ENCODE data around the gene ZBTB18.

Gene ZBTB18

GRCh38 chr1:244095529-244095911 is 44.4 kb downstream of the ZBTB18 start:
- no peak for DNase-seq
- H3K27ac Mint-ChIP-seq, result no peak overlapping the region

GRCh38 chr1:244096066-244096610 is 45.1 kb downstream of the ZBTB18 start:
- H3K4me1 Mint-ChIP-seq, result peaks cover 6 to 15% of the 10 kb centered on the region in 2 donors
- ATAC-seq (replicated peaks) (no peak), DNase-seq (no peak)
- peaks cover 16 to 19% of the 10 kb centered on the region in 2 donors for H3K27me3 Mint-ChIP-seq
- H3K9me3 Mint-ChIP-seq, result no peaks in the 10 kb centered on the region
- peak overlapping the region; percentile 42 for H3K27ac Mint-ChIP-seq
- H3K4me3 Mint-ChIP-seq, result no peak overlapping the region
- no peaks in the 10 kb centered on the region for H3K36me3 Mint-ChIP-seq

More at GRCh38 chr1:244095529-244095911, 44.4 kb downstream of the ZBTB18 start:
- H3K4me1 Mint-ChIP-seq, result peaks cover under 1 to 9% of the 10 kb centered on the region in 2 donors
- no peak overlapping the region for H3K4me3 Mint-ChIP-seq
- no peaks in the 10 kb centered on the region for H3K9me3 Mint-ChIP-seq
- no peak for ATAC-seq (replicated peaks)
- no peaks in the 10 kb centered on the region for H3K36me3 Mint-ChIP-seq
- H3K27me3 Mint-ChIP-seq, result peaks cover 10 to 13% of the 10 kb centered on the region in 2 donors

- H3K9me3 Mint-ChIP-seq, result no peaks in the 10 kb centered on the region
- ATAC-seq (replicated peaks) (no peak), DNase-seq (no peak)
- H3K27me3 Mint-ChIP-seq, result peaks cover 19 to 24% of the 10 kb centered on the region in 2 donors
- H3K36me3 Mint-ChIP-seq, result no peaks in the 10 kb centered on the region
- no peak overlapping the region for H3K27ac Mint-ChIP-seq
- no peak overlapping the region for H3K4me3 Mint-ChIP-seq
- H3K4me1 Mint-ChIP-seq, result peaks cover 7 to 21% of the 10 kb centered on the region in 2 donors
Measured at GRCh38 chr1:244096691-244097090, 45.6 kb downstream of the ZBTB18 start.

GRCh38 chr1:244097523-244098405 is 46.7 kb downstream of the ZBTB18 start:
- Mint-ChIP-seq H3K27ac (no peak overlapping the region), H3K4me1 (peaks cover 7 to 22% of the 10 kb centered on the region in 2 donors), H3K27me3 (peaks cover 19% of the 10 kb centered on the region in 2 donors), H3K36me3 (no peaks in the 10 kb centered on the region), H3K4me3 (no peak overlapping the region), H3K9me3 (no peaks in the 10 kb centered on the region)
- DNase-seq, result no peak
- ATAC-seq (replicated peaks), result peak in 1 of 2 donors; percentile 60

- Mint-ChIP-seq H3K36me3 (no peaks in the 10 kb centered on the region), H3K27ac (no peak overlapping the region), H3K9me3 (no peaks in the 10 kb centered on the region), H3K27me3 (peaks cover 19 to 22% of the 10 kb centered on the region in 2 donors), H3K4me3 (no peak overlapping the region), H3K4me1 (peaks cover 7 to 22% of the 10 kb centered on the region in 2 donors)
- ATAC-seq (replicated peaks) (no peak), DNase-seq (no peak)
Measured at GRCh38 chr1:244099258-244099930, 48.3 kb downstream of the ZBTB18 start.

- Mint-ChIP-seq H3K27ac (no peak overlapping the region), H3K4me3 (peak overlapping the region in 1 of 2 donors; percentile 54), H3K36me3 (no peaks in the 10 kb centered on the region), H3K9me3 (no peaks in the 10 kb centered on the region), H3K4me1 (peaks cover 7 to 22% of the 10 kb centered on the region in 2 donors), H3K27me3 (peaks cover 25 to 26% of the 10 kb centered on the region in 2 donors)
- DNase-seq (no peak), ATAC-seq (replicated peaks) (no peak)
Measured at GRCh38 chr1:244100276-244100675, 49.2 kb downstream of the ZBTB18 start.

- ATAC-seq (replicated peaks) (peak; percentile 56 to 67), DNase-seq (no peak)
- no peaks in the 10 kb centered on the region for H3K9me3 Mint-ChIP-seq
- no peak overlapping the region for H3K27ac Mint-ChIP-seq
- no peaks in the 10 kb centered on the region for H3K36me3 Mint-ChIP-seq
- peaks cover 26 to 29% of the 10 kb centered on the region in 2 donors for H3K27me3 Mint-ChIP-seq
- peaks cover 7 to 22% of the 10 kb centered on the region in 2 donors for H3K4me1 Mint-ChIP-seq
- peak overlapping the region; percentile 18 to 54 for H3K4me3 Mint-ChIP-seq
Measured at GRCh38 chr1:244100704-244101453, 49.8 kb downstream of the ZBTB18 start.

GRCh38 chr1:244102046-244102445 is 51.0 kb downstream of the ZBTB18 start:
- DNase-seq, result no peak

GRCh38 chr1:244102468-244102867 is 51.4 kb downstream of the ZBTB18 start:
- Mint-ChIP-seq H3K4me1 (peaks cover 7 to 19% of the 10 kb centered on the region in 2 donors), H3K9me3 (no peaks in the 10 kb centered on the region), H3K27ac (no peak overlapping the region), H3K36me3 (no peaks in the 10 kb centered on the region), H3K27me3 (peaks cover 26 to 30% of the 10 kb centered on the region in 2 donors), H3K4me3 (no peak overlapping the region)
- DNase-seq (no peak), ATAC-seq (replicated peaks) (no peak)

More at GRCh38 chr1:244102046-244102445, 51.0 kb downstream of the ZBTB18 start:
- no peak for ATAC-seq (replicated peaks)
- peaks cover 7 to 22% of the 10 kb centered on the region in 2 donors for H3K4me1 Mint-ChIP-seq
- no peaks in the 10 kb centered on the region for H3K9me3 Mint-ChIP-seq
- no peak overlapping the region for H3K27ac Mint-ChIP-seq
- no peaks in the 10 kb centered on the region for H3K36me3 Mint-ChIP-seq
- peaks cover 26 to 30% of the 10 kb centered on the region in 2 donors for H3K27me3 Mint-ChIP-seq
- H3K4me3 Mint-ChIP-seq, result no peak overlapping the region

- H3K4me1 Mint-ChIP-seq, result peaks cover 7 to 15% of the 10 kb centered on the region in 2 donors
- DNase-seq (no peak), ATAC-seq (replicated peaks) (no peak)
- H3K27me3 Mint-ChIP-seq, result peaks cover 21 to 26% of the 10 kb centered on the region in 2 donors
- H3K4me3 Mint-ChIP-seq, result no peak overlapping the region
- no peaks in the 10 kb centered on the region for H3K9me3 Mint-ChIP-seq
- no peaks in the 10 kb centered on the region for H3K36me3 Mint-ChIP-seq
- H3K27ac Mint-ChIP-seq, result no peak overlapping the region
Measured at GRCh38 chr1:244104309-244105060, 53.4 kb downstream of the ZBTB18 start.

GRCh38 chr1:244106176-244106575 is 55.1 kb downstream of the ZBTB18 start:
- Mint-ChIP-seq H3K27me3 (peaks cover 9 to 18% of the 10 kb centered on the region in 2 donors), H3K9me3 (no peaks in the 10 kb centered on the region), H3K36me3 (no peaks in the 10 kb centered on the region), H3K27ac (no peak overlapping the region), H3K4me3 (no peak overlapping the region), H3K4me1 (peaks cover 3 to 16% of the 10 kb centered on the region in 2 donors)
- no peak for ATAC-seq (replicated peaks)
- no peak for DNase-seq
